GM03348 (cell line): ENCODE data around the gene ZFAND6.
"Not testable (repeated sequence)": the region's sequence is repeated elsewhere in the genome, so short reads cannot be mapped to it uniquely, and the experiment has no call there.

Source experiments
- DNase-seq: peaks from one replicate; pipeline ENCODE4 v3.0.0; 2012; ENCODE audit warnings: low spot score

Gene ZFAND6

DNA sequence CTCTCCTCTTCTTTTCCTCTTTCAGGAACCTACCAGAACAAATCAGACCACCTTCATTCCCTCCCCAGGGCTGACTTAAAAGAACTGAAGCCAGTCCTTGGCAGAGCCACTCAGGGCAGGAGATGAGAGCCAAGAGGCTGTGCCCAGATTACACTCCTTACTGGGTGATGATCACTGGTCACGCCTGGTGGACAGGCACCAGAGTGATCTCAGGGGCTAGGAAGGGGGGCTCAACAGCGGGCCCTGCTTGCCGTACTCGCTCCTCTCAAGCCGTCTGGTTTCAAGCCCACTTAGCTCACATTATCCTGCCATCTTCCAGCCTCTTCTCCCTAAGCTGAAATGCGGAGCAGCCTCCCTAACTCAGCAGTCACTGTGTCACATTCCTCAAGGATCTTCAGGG lies 91.7 kb downstream of the ZFAND6 start:
- DNase-seq: no peak

DNA sequence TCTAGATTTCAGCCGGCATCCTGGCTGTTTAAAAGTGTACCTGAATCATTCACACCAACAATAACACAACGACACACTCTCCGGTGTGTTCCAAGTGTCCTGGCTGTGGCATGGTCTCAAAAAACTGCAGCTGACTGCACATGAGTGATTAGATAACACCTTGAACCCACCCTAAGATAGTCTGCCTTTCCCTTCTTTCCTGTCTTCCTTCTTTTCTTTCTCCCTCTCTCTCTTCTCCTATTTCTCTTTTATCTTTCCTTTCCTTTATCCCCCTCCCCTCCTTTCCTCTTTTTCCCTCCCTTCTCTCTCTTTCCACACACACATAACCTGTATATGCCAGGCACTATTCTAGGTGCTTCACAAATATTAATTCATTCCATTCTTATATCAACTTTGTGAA lies 92.1 kb downstream of the ZFAND6 start:
- no peak for DNase-seq

GRCh38 chr15:80152180-80152895 lies 92.9 kb downstream of the ZFAND6 start:
- DNase-seq: peak; percentile 99

DNA sequence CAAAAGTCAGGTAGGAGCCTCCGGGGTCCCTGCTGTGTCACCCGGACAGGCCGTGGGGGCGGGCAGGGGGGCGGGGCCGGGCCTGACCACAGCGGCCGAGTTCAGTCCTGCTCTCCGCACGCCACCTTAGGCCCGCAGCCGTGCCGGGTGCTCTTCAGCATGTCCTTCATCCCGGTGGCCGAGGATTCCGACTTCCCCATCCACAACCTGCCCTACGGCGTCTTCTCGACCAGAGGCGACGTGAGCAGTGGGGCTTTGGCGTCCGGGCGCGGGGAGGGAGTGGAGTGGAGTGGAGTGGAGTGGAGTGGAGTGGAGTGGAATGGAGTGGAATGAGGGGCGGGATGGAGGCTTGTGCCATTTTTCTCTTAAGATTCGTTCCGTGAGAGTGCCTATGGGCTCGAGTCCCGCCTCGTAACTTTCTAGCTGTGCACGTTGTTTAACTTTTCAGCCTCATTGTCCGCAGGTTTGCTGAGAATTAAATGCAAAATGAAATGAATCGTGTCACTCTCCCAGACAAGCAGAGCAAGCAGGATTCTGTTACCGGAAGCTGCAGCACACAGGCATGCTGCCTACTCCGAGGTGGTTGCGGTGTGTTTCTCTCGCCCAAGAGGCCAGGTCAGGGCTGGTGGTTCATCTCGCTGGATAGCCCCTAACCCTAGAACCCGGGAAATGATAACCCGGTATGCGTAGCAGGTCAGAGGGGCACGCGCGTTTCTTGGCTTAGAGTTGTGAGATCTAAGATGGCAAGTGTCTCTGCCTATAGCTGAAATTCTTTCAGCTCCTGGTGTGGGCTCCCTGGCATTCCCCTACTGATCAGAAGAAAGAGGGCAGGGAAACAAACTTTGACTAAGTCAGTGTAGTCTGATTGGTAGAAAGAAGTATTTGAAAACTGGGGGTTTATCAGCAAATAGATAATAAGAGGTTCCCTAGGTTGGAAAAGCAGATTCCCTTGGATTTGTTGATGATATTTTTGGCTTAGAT lies 93.7 kb downstream of the ZFAND6 start, which contains the start of gene FAH:
FAH (plus strand) TSS at position 104 of the 981 bp plus-strand sequence; CDS start at position 160, 56 bp downstream.
- peak; percentile 47 for DNase-seq

- no peak for DNase-seq
Observed at GRCh38 chr15:80153900-80154299, 94.4 kb downstream of the ZFAND6 start.

GRCh38 chr15:80154336-80154735 lies 94.9 kb downstream of the ZFAND6 start:
- DNase-seq: no peak

DNA sequence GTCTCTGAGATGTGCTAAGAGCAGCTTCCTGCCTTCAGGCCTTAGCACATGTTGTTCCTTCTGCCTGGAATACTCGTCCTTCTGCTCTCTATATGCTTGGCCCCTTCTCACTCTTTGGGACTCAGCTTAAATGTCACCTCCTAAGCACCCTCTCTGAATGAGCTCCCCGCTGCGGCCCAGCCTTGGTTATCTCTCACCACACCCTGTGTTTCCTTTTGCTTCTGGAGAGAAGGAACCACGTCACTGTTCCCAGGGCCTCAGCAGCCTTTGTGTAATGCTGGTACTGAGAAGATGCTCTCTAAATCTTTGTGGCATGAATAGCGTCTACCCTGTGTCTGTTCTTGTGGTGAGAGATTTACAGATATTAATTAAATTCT lies 95.5 kb downstream of the ZFAND6 start:
- no peak for DNase-seq

DNA sequence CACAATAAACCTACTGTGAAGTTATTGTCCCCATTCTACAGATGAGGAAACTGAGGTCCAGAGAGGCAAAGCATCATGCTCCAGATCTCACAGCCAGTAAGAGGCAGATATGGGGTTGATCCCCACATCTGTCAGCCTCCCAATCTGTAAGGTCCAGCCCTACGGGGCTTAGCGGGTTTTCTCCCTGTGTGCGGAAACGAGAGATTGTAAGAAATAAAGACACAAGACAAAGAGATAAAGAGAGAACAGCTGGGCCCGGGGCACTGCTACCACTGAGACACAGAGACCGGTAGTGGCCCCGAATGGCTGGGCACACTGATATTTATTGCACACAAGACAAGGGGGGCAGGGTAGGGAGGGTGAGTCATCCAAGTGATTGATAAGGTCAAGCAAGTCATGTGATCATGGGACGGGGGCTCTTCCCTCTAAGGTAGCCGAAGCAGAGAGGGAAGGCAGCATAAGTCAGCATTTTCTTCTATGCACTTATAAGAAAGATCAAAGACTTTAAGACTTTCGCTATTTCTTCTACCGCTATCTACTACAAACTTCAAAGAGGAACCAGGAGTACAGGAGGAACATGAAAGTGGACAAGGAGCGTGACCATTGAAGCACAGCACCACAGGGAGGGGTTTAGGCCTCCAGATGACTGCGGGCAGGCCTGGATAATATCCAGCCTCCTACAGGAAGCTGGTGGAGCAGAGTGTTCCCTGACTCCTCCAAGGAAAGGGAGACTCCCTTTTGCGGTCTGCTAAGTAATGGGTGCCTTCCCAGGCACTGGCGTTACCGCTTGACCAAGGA lies 96.1 kb downstream of the ZFAND6 start:
- not testable (repeated sequence) for DNase-seq

DNA sequence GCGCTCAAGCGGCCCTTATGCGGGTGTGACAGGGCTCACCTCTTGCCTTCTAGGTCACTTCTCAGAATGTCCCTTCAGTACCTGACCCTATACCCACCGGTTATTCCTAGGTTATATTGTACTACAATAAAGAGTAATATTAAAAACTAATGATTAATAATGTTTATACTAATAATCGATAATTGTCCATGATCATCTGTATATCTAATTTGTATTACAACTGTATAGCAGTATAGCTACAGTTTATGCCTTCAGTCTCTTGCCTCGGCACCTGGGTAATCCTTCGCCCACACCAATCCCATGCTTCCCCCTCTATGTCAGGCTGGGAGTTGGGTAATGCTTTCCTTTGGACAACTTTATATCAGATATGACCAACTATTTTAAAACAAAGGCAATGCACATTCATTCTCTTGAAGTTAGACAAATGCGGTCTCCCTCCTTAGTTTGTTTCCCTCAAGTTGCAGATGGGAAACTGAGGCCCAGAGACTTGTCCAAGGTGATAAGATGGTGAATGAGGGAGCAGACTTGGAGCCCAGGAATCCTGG lies 96.8 kb downstream of the ZFAND6 start:
- no peak for DNase-seq

DNA sequence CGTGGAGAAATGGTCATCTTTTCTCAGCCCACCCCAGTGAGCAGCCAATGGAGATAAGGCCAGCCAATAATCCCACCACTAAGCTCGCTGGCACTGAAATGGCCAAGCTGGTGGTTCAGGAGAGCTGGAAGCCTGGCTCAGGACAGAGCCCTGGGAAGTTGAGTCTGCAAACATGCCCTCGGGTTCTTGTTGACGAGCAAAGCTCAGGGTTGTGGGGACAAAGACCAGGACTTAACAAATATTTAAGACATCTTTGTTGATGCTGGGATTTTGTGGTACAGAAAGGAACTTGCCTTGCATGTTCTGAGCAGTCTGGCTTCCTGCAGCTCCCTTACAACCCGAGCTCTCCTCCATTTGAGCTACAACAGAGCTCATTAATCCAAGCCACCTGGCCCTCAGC lies 97.7 kb downstream of the ZFAND6 start:
- no peak for DNase-seq

DNA sequence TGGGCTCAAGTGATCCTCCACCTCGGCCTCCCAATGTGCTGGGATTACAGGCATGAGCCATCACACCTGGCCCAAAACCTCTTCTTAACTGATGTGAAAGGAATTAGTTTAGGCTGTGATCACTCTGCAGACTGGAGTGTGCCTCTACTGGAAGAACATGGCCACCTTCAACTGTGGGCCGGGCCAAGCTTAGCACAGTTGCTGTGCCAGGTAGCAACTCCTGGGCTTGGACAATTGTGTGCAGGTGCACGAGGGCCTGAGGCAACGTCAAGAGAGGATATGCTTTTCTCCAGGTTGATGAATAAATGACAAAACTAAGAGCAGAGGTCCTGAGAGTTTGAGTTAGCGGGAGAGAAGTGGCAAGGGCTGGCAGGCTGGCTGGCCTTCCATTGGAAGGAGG lies 99.8 kb downstream of the ZFAND6 start:
- no peak for DNase-seq

- DNase-seq: no peak
Observed at GRCh38 chr15:80159811-80160569, 100.5 kb downstream of the ZFAND6 start.

GRCh38 chr15:80160570-80161156 lies 101.2 kb downstream of the ZFAND6 start:
- peak; percentile 85 for DNase-seq

DNA sequence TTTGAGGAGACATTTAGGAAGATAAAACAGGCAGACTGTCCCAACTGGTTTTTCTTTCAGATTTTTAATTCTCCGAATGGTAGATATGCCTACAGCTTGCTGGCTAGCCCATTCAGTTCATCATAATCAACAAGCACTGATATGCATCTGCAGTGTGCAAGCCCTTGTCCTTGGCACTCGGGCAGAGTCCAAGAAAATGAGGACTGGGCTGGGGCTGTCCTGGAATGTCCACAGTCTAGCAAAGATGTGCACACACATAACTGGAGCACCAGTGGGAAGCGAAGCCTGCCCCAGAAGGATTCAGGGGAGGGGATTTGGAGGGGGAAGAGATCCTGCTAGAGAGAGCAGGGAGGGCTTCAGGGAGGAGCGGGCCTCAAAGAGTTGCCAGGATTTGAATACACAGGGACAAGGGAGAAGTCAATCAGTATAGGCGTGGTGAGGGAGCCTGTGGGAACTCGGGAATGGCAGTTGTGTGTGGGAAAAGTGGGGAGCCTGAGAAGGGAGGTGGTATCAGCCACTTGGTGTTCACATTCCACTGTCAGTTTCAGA lies 102.1 kb downstream of the ZFAND6 start:
- no peak for DNase-seq

DNA sequence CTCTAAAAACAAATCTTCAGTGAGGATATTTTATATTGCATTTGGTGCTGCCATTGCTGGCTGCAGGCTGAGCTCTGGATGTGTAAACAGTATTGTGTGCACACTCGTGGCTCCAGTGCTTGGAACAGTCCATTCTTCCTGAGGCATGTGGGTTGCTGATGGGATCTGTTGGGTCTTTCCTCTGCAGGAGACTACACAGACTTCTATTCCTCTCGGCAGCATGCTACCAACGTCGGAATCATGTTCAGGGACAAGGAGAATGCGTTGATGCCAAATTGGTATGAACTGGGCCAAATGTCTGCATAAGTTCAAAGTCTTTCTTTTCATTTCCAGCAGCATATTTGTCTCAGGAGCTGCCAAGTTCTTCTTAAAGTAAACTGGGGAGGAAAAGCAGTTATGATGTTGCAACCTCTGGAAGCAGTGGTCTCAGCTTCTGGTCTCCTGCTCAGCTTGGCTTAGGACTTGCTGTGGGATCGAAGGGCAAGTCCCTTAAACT lies 102.6 kb downstream of the ZFAND6 start:
- no peak for DNase-seq

GRCh38 chr15:80163217-80163616 lies 103.7 kb downstream of the ZFAND6 start:
- DNase-seq: no peak

- no peak for DNase-seq
Observed at GRCh38 chr15:80163897-80164296, 104.4 kb downstream of the ZFAND6 start.

GRCh38 chr15:80167936-80168335 lies 108.5 kb downstream of the ZFAND6 start:
- no peak for DNase-seq

GRCh38 chr15:80168421-80168820 lies 108.9 kb downstream of the ZFAND6 start:
- no peak for DNase-seq

DNA sequence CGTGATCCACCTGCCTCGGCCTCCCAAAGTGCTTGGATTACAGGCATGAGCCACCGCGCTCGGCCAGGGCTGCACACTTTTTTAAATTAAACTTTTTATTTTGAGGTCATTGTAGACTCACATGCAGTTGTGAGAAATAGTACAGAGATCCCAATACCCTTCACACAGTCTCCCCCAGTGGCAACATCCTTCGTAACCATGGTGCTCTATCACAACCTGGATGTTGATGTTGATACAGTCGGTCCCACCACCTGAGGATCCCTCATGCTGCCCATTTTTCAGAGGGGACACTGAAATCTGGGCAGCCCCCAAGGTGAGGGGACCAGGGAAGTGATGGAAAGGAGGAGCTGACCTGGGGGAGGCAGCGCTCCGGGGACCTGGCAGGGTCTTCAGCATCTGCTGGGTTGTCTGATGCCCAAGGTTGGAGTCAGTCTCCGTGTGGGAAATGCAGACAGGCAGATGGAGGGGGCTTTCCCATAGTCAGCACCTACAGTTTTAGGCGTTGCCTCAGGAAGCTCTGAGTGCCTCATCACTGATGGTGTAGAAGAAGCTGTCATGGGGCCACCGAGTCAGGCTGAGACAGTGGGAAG lies 110.4 kb downstream of the ZFAND6 start:
- DNase-seq: no peak
